GM13977 (cell line): ENCODE data around the gene CLDN9.

Experiments used
- DNase-seq: peaks from one replicate; pipeline ENCODE4 v3.0.0; 2012; ENCODE audit warnings: low spot score
- CTCF ChIP-seq: IDR thresholded peaks from 2 replicates; pipeline ENCODE4 v1.5.1; 2012; ENCODE audit warnings: mild to moderate bottlenecking, control low read depth; ENCODE audit not compliant: insufficient read depth; ENCODE audit errors: extremely low read depth, missing control alignments
- in situ Hi-C: fragments of 300-500 bp; cut with MboI; formaldehyde crosslinking; loops from one replicate; pipeline ENCODE4 v1.12.0; 2022; ENCODE audit warnings: low sequenced_read_pairs, low pct_unique_long_range_greater_than_20kb, mixed read lengths, inconsistent platforms; ENCODE audit not compliant: unreplicated experiment

Gene CLDN9

GRCh38 chr16:2986623-2987188 lies 26.0 kb upstream of the CLDN9 start:
- TF ChIP-seq CTCF = no peak
- in situ Hi-C loops = no loop called here
- DNase-seq = no peak

GRCh38 chr16:2987286-2987685 lies 25.4 kb upstream of the CLDN9 start:
- in situ Hi-C loops = no loop called here
- no peak for TF ChIP-seq CTCF
- DNase-seq = no peak

- no peak for TF ChIP-seq CTCF
- no peak for DNase-seq
- in situ Hi-C loops = no loop called here
Measured at GRCh38 chr16:2987833-2988232, 24.9 kb upstream of the CLDN9 start.

- no peak for DNase-seq
- no peak for TF ChIP-seq CTCF
- in situ Hi-C loops = no loop called here
Measured at GRCh38 chr16:2988590-2989099, 24.1 kb upstream of the CLDN9 start.

GRCh38 chr16:2990891-2991290 lies 21.8 kb upstream of the CLDN9 start:
- no peak for TF ChIP-seq CTCF
- in situ Hi-C loops = no loop called here
- DNase-seq = no peak

- no peak for TF ChIP-seq CTCF
- DNase-seq = no peak
- in situ Hi-C loops = no loop called here
Measured at GRCh38 chr16:2991566-2992261, 21.0 kb upstream of the CLDN9 start.
